ENCODE data around the gene PRM3. TPM values are rescaled to one million over a fixed set of nuclear protein-coding genes. Genes with fewer than 3 reads are reported as not detected.

The PRM3 gene
- total RNA-seq, 4 donors from 2014 or later = not detected

- DNase-seq = no peak
- in situ Hi-C loops (cut with MboI; ENCODE audit: low sequenced_read_pairs in 4 of 4) = no loop called here
- no peak overlapping the region for H3K4me3 ChIP-seq
- H3K27me3 ChIP-seq = no peaks in the 10 kb centered on the region
- no peaks in the 10 kb centered on the region for H3K9me3 ChIP-seq
- TF ChIP-seq CTCF (IDR thresholded peaks at IDR 0.05 in 4 of 5, conservative IDR thresholded peaks at IDR 0.05 in 1 of 5) = no peak
- no peak for TF ChIP-seq POLR2A (IDR thresholded peaks at IDR 0.05)
- H3K4me1 ChIP-seq = no peaks in the 10 kb centered on the region
- intact Hi-C loops (cut with DNase I; ENCODE audit: low total_unique reads) = no loop called here
- H3K27ac ChIP-seq = no peak overlapping the region
- no peaks in the 10 kb centered on the region for H3K36me3 ChIP-seq
- no peak for ATAC-seq
Observed at GRCh38 chr16:11313493-11314308, 40.3 kb upstream of the PRM3 start.

GRCh38 chr16:11312718-11313492 is 39.5 kb upstream of the PRM3 start:
- no peak overlapping the region for H3K4me3 ChIP-seq
- no peaks in the 10 kb centered on the region for H3K9me3 ChIP-seq
- H3K36me3 ChIP-seq = no peaks in the 10 kb centered on the region
- DNase-seq = no peak
- H3K27ac ChIP-seq = no peak overlapping the region
- in situ Hi-C loops (cut with MboI; ENCODE audit: low sequenced_read_pairs in 4 of 4) (no loop called here), intact Hi-C loops (cut with DNase I; ENCODE audit: low total_unique reads) (no loop called here)
- no peak for ATAC-seq
- no peaks in the 10 kb centered on the region for H3K4me1 ChIP-seq
- no peak for TF ChIP-seq POLR2A (IDR thresholded peaks at IDR 0.05)
- no peak for TF ChIP-seq CTCF (IDR thresholded peaks at IDR 0.05 in 4 of 5, conservative IDR thresholded peaks at IDR 0.05 in 1 of 5)
- no peaks in the 10 kb centered on the region for H3K27me3 ChIP-seq

- Histone ChIP-seq H3K4me1 (no peaks in the 10 kb centered on the region), H3K9me3 (no peaks in the 10 kb centered on the region), H3K27ac (no peak overlapping the region), H3K27me3 (no peaks in the 10 kb centered on the region), H3K36me3 (no peaks in the 10 kb centered on the region), H3K4me3 (no peak overlapping the region)
- in situ Hi-C loops (cut with MboI; ENCODE audit: low sequenced_read_pairs in 4 of 4) = no loop called here
- intact Hi-C loops (cut with DNase I; ENCODE audit: low total_unique reads) = no loop called here
- DNase-seq = no peak
- ATAC-seq = no peak
- no peak for TF ChIP-seq CTCF (IDR thresholded peaks at IDR 0.05 in 4 of 5, conservative IDR thresholded peaks at IDR 0.05 in 1 of 5)
- no peak for TF ChIP-seq POLR2A (IDR thresholded peaks at IDR 0.05)
Observed at GRCh38 chr16:11310997-11311561, 37.6 kb upstream of the PRM3 start.

- no peaks in the 10 kb centered on the region for H3K4me1 ChIP-seq
Observed at GRCh38 chr16:11310634-11310977, 37.2 kb upstream of the PRM3 start.

More at GRCh38 chr16:11310634-11310977, 37.2 kb upstream of the PRM3 start:
- H3K27ac ChIP-seq = no peak overlapping the region
- no peak for ATAC-seq
- no peaks in the 10 kb centered on the region for H3K9me3 ChIP-seq
- no peaks in the 10 kb centered on the region for H3K36me3 ChIP-seq
- no peak for DNase-seq
- no peak overlapping the region for H3K4me3 ChIP-seq
- no peaks in the 10 kb centered on the region for H3K27me3 ChIP-seq
- in situ Hi-C loops (cut with MboI; ENCODE audit: low sequenced_read_pairs in 4 of 4) (no loop called here), intact Hi-C loops (cut with DNase I; ENCODE audit: low total_unique reads) (no loop called here)
- no peak for TF ChIP-seq CTCF (IDR thresholded peaks at IDR 0.05 in 4 of 5, conservative IDR thresholded peaks at IDR 0.05 in 1 of 5)
- TF ChIP-seq POLR2A (IDR thresholded peaks at IDR 0.05) = no peak
